GM12878 (cell line): ENCODE results near the gene TEKT1. TPM values are rescaled to one million over a fixed set of nuclear protein-coding genes. Genes with fewer than 3 reads are reported as not detected.

ENCODE experiments used
- ATAC-seq: fragments of 200-7000 bp; cut with Tn5 transposase; 3 replicates; pipeline ENCODE4 v1.9.1; 2020; ENCODE audit warnings: mild to moderate bottlenecking, moderate library complexity
- BruUV-seq: library from RNA; stranded (reverse); fragments of 400-500 nt; replicated peaks from 2 replicates; lab custom pipeline; 2021; lab: Mats Ljungman, UMichigan
- CTCF ChIA-PET: fragments of 300-600 bp; sonication (Branson Sonifier 250); formaldehyde crosslinking; extraction: SDS; loops from one replicate; lab custom pipeline; 2021; ENCODE audit warnings: inconsistent platforms; lab: Yijun Ruan, JAX
- POLR2A ChIA-PET: fragments of 350-600 bp; formaldehyde crosslinking; extraction: SDS; loops from one replicate; lab custom pipeline; 2021; ENCODE audit warnings: inconsistent platforms; lab: Charles Lee
- RAD21 ChIA-PET: fragments of 300-600 bp; sonication (Branson Sonifier 250); formaldehyde crosslinking; loops from one replicate; lab custom pipeline; 2023; ENCODE audit warnings: antibody characterized with exemption; ENCODE audit not compliant: unreplicated experiment; lab: Charles Lee
- SMC1A ChIA-PET: fragments of 300-600 bp; sonication (Branson Sonifier 250); formaldehyde crosslinking; loops from one replicate; lab custom pipeline; 2023; ENCODE audit not compliant: unreplicated experiment, uncharacterized antibody; lab: Charles Lee
- DNase-seq: peaks from one replicate; pipeline ENCODE4 v3.0.0-alpha.2; 2011; ENCODE audit warnings: low read depth, low spot score
- FAIRE-seq: peaks from 3 replicates; lab custom pipeline; 2011; peaks lifted over from hg19 to GRCh38; lab: Jason Lieb, UNC
- H2AFZ ChIP-seq: 2 replicates; pipeline ENCODE4 v1.6.0; 2011; ENCODE audit warnings: low read depth, low read length, control low read depth; ENCODE audit not compliant: control insufficient read depth
- H3K27ac ChIP-seq: 2 replicates; pipeline ENCODE4 v1.5.1; 2011; ENCODE audit warnings: control low read depth; ENCODE audit not compliant: control insufficient read depth, insufficient read depth
- H3K27me3 ChIP-seq, 2 experiments: replicated peaks in 1 of 2; 2 replicates each; pipeline versions ENCODE4 v1.6.0 to v1.6.1; 2011; ENCODE audit warnings: low read length in 1 of 2; ENCODE audit not compliant: control insufficient read depth in 2 of 2, insufficient read depth in 2 of 2
- H3K36me3 ChIP-seq, 2 experiments: 2 replicates each; pipeline ENCODE4 v1.5.1; 2011; ENCODE audit warnings: low read length in 1 of 2; ENCODE audit not compliant: control insufficient read depth in 2 of 2, insufficient read depth in 2 of 2
- H3K4me1 ChIP-seq: 2 replicates; pipeline ENCODE4 v1.6.1; 2011; ENCODE audit warnings: mild to moderate bottlenecking, low read length, moderate library complexity, mixed read lengths; ENCODE audit not compliant: control insufficient read depth, insufficient read depth
- H3K4me2 ChIP-seq: 2 replicates; pipeline ENCODE4 v1.6.0; 2011; ENCODE audit warnings: control low read depth; ENCODE audit not compliant: control insufficient read depth, insufficient read depth
- H3K4me3 ChIP-seq: fragments of 200-600 bp; sonication (generic); 2 replicates; pipeline ENCODE4 v1.5.1; 2016
- H3K79me2 ChIP-seq: 2 replicates; pipeline ENCODE4 v1.6.0; 2011; ENCODE audit warnings: low read length; ENCODE audit not compliant: control insufficient read depth, insufficient read depth
- H3K9ac ChIP-seq: 2 replicates; pipeline ENCODE4 v1.8.0; 2011; ENCODE audit warnings: low read length, control low read depth, mixed read lengths; ENCODE audit not compliant: control insufficient read depth, insufficient read depth
- H3K9me3 ChIP-seq: replicated peaks from 3 replicates; pipeline ENCODE4 v1.5.1; 2011; ENCODE audit warnings: mild to moderate bottlenecking, low read length; ENCODE audit not compliant: control insufficient read depth, insufficient read depth
- H4K20me1 ChIP-seq: 2 replicates; pipeline ENCODE4 v1.6.0; 2011; ENCODE audit not compliant: control insufficient read depth, insufficient read depth
- HCFC1 ChIP-seq: fragments of 150-350 bp; IDR thresholded peaks from 2 replicates; pipeline ENCODE4 v1.6.1; 2014; ENCODE audit warnings: low read length
- MYC ChIP-seq: IDR thresholded peaks from 2 replicates; pipeline ENCODE4 v1.6.1; 2011; ENCODE audit warnings: mild to moderate bottlenecking, low read length, moderate library complexity, inconsistent platforms; ENCODE audit not compliant: insufficient read depth, insufficient replicate concordance, insufficient read length, severe bottlenecking
- TBL1XR1 ChIP-seq: IDR thresholded peaks from 2 replicates; pipeline ENCODE4 v1.6.1; 2012; ENCODE audit warnings: low read depth, low read length, improper control_type of control experiment
- WGBS: methylation state at CpG from one replicate; pipeline ENCODE4 v1.1.6; 2016; ENCODE audit warnings: low lambda C conversion rate; ENCODE audit not compliant: insufficient replicate concordance, insufficient coverage; ENCODE audit errors: missing lambda C conversion rate; 5-methylcytosine and 5-hydroxymethylcytosine counted together
- in situ Hi-C: fragments of 300-500 bp; cut with MboI; formaldehyde crosslinking; loops from 9 replicates; pipeline ENCODE4 v1.14.3; 2018; ENCODE audit warnings: mixed read lengths
- intact Hi-C: fragments of 100-400 bp; cut with micrococcal nuclease; formaldehyde crosslinking; loops from one replicate; pipeline ENCODE4 v1.14.2; 2022; ENCODE audit not compliant: unreplicated experiment
- polyA plus RNA-seq, 11 experiments: library from polyadenylated mRNA; depleted of rRNA in 4 of 11; unstranded in 6 of 11; stranded (reverse) in 5 of 11; fragments of >200 nt; fragmentation: Nextera tagmentation in 4 of 11; fragmentation: Illumina TruSeq in 1 of 11; extraction: Ambion mirVana in 4 of 11; extraction: Trizol in 1 of 11; gene quantifications; 1 replicate in 1 of 11; 2 replicates in 10 of 11; pipeline versions ENCODE4 v1.2.1 to v1.2.3, GENCODE V29; 2011 to 2016; ENCODE audit warnings: inconsistent platforms in 2 of 11, missing spikeins in 2 of 11, low read depth in 1 of 11
- total RNA-seq, 4 experiments: library from RNA; depleted of rRNA in 3 of 4; stranded (reverse); fragments of >200 nt in 3 of 4; fragmentation: Illumina TruSeq in 1 of 4; extraction: Trizol in 1 of 4; gene quantifications; 2 replicates each; pipeline versions ENCODE4 v1.2.1 to v1.2.3, GENCODE V29; 2013 to 2021

Gene TEKT1
- total and polyA plus RNA-seq, 10 of the 15 experiments (the other 5 are each of a cell fraction or from before 2014, with no cell fraction given): not detected

- ChIA-PET POLR2A (no interaction called here), SMC1A (interaction anchor here (0.8 kb wide), 1 partner anchor 134 kb away, joined by 3 read pairs; no protein-coding TSS in a partner anchor), RAD21 (no interaction called here), CTCF (interaction anchor here (1.1 kb wide), 1 partner anchor 130 kb away, joined by 3 read pairs; no protein-coding TSS in a partner anchor)
- no peak overlapping the region for H3K9ac ChIP-seq
- H3K4me1 ChIP-seq: no peaks in the 10 kb centered on the region
- H3K27ac ChIP-seq: no peak overlapping the region
- H3K4me3 ChIP-seq: no peak overlapping the region
- H3K9me3 ChIP-seq: no peaks in the 10 kb centered on the region
- no peak overlapping the region for H3K4me2 ChIP-seq
- H3K79me2 ChIP-seq: no peaks in the 10 kb centered on the region
- H4K20me1 ChIP-seq: no peaks in the 10 kb centered on the region
- BruUV-seq: no TSS peak
- in situ Hi-C loops: no loop called here
- no peak for FAIRE-seq
- ATAC-seq: no peak
- TF ChIP-seq TBL1XR1: no peak
- intact Hi-C loops: no loop called here
- WGBS: 30% methylated on average over 10 of the region's 10 CpGs
- H2AFZ ChIP-seq: no peak overlapping the region
- DNase-seq: no peak
- H3K36me3 ChIP-seq: no peaks in the 10 kb centered on the region
- H3K27me3 ChIP-seq: no peaks in the 10 kb centered on the region; a peak in 2 of 4 replicates
Observed at GRCh38 chr17:6796017-6796886, 35.3 kb downstream of the TEKT1 start.

GRCh38 chr17:6793748-6794493, 37.6 kb downstream of the TEKT1 start:
- CTCF ChIA-PET: no interaction called here
- Histone ChIP-seq H3K79me2 (no peaks in the 10 kb centered on the region), H3K4me2 (no peak overlapping the region), H3K4me1 (no peaks in the 10 kb centered on the region), H3K9ac (no peak overlapping the region), H4K20me1 (no peaks in the 10 kb centered on the region), H3K9me3 (no peaks in the 10 kb centered on the region), H3K27ac (no peak overlapping the region), H2AFZ (no peak overlapping the region), H3K27me3 (no peaks in the 10 kb centered on the region; a peak in 2 of 4 replicates), H3K36me3 (no peaks in the 10 kb centered on the region), H3K4me3 (no peak overlapping the region)
- 20% methylated on average over 5 of the region's 5 CpGs for WGBS
- ATAC-seq (no peak), FAIRE-seq (no peak), DNase-seq (no peak)
- TF ChIP-seq HCFC1: no peak
- no peak for TF ChIP-seq MYC
- RAD21 ChIA-PET: no interaction called here
- SMC1A ChIA-PET: no interaction called here
- POLR2A ChIA-PET: no interaction called here
- in situ Hi-C loops (no loop called here), intact Hi-C loops (no loop called here)
- no TSS peak for BruUV-seq
